SJSA1 (cell line): ENCODE results near the gene LIPT1. TPM values are rescaled to one million over a fixed set of nuclear protein-coding genes. Genes with fewer than 3 reads are reported as not detected.
"Not testable (repeated sequence)": the region's sequence is repeated elsewhere in the genome, so short reads cannot be mapped to it uniquely, and the experiment has no call there.

Experiments
- DNase-seq, 2 experiments: peaks; one replicate each; pipeline ENCODE4 v3.0.0-alpha.2; 2015 to 2020; ENCODE audit warnings: low spot score in 2 of 2, low read depth in 1 of 2
- H3K27ac ChIP-seq: fragments of 250-450 bp; sonication (Bioruptor Pico); 2 replicates; pipeline ENCODE4 v1.5.1; 2020; ENCODE audit warnings: mild to moderate bottlenecking, moderate library complexity
- H3K27me3 ChIP-seq: fragments of 250-450 bp; sonication (Bioruptor Pico); replicated peaks from 2 replicates; pipeline ENCODE4 v1.5.1; 2020; ENCODE audit warnings: mild to moderate bottlenecking, moderate library complexity
- H3K36me3 ChIP-seq: fragments of 250-450 bp; sonication (Bioruptor Pico); 2 replicates; pipeline ENCODE4 v1.5.1; 2020; ENCODE audit warnings: mild to moderate bottlenecking
- H3K4me1 ChIP-seq: fragments of 250-450 bp; sonication (Bioruptor Pico); replicated peaks from 2 replicates; pipeline ENCODE4 v1.6.1; 2021; ENCODE audit warnings: mild to moderate bottlenecking
- H3K4me3 ChIP-seq: fragments of 250-450 bp; sonication (Bioruptor Pico); 2 replicates; pipeline ENCODE4 v1.5.1; 2020; ENCODE audit warnings: mild to moderate bottlenecking
- H3K9me3 ChIP-seq: fragments of 250-450 bp; sonication (Bioruptor Pico); replicated peaks from 2 replicates; pipeline ENCODE4 v1.5.1; 2020; ENCODE audit warnings: mild to moderate bottlenecking
- total RNA-seq: library from RNA; depleted of rRNA; stranded (reverse); fragments of >200 nt; shearing (Covaris generic); gene quantifications from 2 replicates; pipeline ENCODE4 v1.2.3, GENCODE V29; 2014; rRNA removed

Gene LIPT1
- total RNA-seq, 1 experiment from 2014 or later = 2.9 TPM

DNA sequence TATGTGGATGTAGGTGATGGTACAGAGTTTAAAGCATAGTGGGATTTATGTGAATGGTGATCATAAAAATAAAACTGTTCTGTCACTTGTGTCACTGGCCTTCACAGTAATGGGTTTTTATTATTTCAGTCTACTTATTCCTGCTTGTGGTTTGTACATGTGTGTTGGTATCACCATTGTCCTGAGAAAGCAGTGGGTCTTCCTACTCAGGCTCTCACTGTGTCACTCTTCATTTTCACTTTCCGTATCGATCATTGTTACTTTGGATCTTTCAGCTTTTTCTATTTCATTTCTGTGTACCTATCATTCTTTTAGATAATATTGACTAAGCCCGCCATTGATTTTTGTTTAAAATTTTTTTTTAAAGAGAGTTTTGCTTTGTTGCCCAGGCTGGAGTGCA lies 33.6 kb downstream of the LIPT1 start:
- Histone ChIP-seq H3K4me3 (no peak overlapping the region), H3K27me3 (no peaks in the 10 kb centered on the region), H3K4me1 (no peaks in the 10 kb centered on the region), H3K9me3 (no peaks in the 10 kb centered on the region), H3K27ac (no peak overlapping the region), H3K36me3 (peaks cover 46% of the 10 kb centered on the region)
- no peak for DNase-seq

DNA sequence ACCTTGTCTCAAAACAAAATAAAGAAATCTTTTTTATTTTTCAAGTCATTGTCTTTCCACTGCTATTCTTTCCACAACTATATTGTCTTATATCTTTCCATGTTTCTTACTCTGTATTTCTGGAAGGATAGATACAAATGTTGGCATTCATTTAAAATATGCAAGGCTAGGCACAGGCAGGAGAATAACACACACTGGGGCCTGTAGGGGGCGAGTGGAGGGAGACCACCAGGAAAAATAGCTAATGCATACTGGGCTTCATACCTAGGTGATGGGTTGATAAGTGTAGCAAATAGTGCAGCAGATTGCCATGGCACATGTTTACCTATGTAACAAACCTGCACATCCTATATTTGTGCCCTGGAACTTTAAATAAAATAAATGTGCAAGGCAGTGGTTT lies 35.8 kb downstream of the LIPT1 start:
- no peak for DNase-seq
- no peaks in the 10 kb centered on the region for H3K27me3 ChIP-seq
- no peak overlapping the region for H3K27ac ChIP-seq
- no peaks in the 10 kb centered on the region for H3K9me3 ChIP-seq
- H3K4me3 ChIP-seq = no peak overlapping the region
- H3K4me1 ChIP-seq = no peaks in the 10 kb centered on the region
- peaks cover 60% of the 10 kb centered on the region for H3K36me3 ChIP-seq

DNA sequence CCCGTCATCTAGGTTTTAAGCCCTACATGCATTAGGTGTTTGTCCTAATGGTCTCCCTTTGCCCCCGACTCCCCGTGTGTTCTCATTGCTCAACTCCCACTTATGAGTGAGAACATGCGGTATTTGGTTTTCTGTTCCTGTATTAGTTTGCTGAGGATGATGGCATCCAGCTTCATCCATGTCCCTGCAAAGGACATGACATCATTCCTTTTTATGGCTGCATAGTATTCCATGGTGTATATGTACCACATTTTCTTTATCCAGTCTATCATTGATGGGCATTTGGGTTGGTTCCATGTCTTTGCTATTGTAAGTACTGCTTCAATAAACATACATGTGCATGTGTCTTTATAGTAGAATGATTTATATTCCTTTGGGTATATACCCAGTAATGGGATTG lies 37.6 kb downstream of the LIPT1 start:
- H3K4me1 ChIP-seq, H3K9me3 ChIP-seq, DNase-seq, H3K4me3 ChIP-seq, H3K27ac ChIP-seq, H3K27me3 ChIP-seq: not testable (repeated sequence)
- peaks cover 59% of the 10 kb centered on the region for H3K36me3 ChIP-seq

DNA sequence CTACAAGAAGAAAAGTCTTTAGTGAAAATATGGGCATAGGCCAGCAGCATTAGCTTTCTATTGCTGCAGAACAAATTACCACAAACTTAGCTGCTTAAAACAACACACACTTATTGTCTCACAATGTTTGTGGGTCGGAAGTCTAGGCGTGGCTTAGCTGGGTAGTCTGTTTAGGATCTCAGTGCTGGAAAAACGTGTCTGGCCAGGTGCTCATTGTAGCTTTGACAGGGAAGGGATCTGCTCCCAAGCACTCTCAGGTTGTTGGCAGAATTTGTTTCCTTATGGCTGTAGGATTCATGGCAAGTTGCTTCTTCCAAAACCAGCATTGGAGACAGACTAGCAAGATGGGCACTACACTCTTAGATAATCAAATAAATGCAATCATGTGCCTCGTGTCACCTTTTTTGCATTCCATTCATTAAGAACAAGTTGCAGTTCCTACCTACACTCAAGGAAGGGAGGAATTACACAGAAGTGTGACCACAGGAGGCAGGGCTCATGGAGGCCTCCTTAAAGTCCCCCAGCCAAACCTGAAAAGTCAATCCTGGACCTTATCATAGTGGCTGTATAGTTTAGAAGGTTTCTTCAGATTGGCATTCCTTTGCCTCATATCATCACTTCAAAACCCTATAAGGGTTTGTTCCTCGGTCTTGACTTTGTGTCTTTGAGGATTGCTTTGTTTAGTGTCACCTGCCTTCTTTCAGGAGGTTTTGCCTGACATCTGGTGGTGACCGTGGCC lies 43.5 kb downstream of the LIPT1 start:
- Histone ChIP-seq H3K4me3 (no peak overlapping the region), H3K27ac (no peak overlapping the region), H3K4me1 (no peaks in the 10 kb centered on the region), H3K9me3 (no peaks in the 10 kb centered on the region), H3K36me3 (peaks cover 45% of the 10 kb centered on the region), H3K27me3 (no peaks in the 10 kb centered on the region)
- DNase-seq = no peak

GRCh38 chr2:99200076-99200800 lies 45.5 kb downstream of the LIPT1 start:
- Histone ChIP-seq H3K27me3 (no peaks in the 10 kb centered on the region), H3K4me3 (no peak overlapping the region), H3K4me1 (no peaks in the 10 kb centered on the region), H3K27ac (no peak overlapping the region), H3K9me3 (no peaks in the 10 kb centered on the region), H3K36me3 (peaks cover 33% of the 10 kb centered on the region)
- DNase-seq = no peak

DNA sequence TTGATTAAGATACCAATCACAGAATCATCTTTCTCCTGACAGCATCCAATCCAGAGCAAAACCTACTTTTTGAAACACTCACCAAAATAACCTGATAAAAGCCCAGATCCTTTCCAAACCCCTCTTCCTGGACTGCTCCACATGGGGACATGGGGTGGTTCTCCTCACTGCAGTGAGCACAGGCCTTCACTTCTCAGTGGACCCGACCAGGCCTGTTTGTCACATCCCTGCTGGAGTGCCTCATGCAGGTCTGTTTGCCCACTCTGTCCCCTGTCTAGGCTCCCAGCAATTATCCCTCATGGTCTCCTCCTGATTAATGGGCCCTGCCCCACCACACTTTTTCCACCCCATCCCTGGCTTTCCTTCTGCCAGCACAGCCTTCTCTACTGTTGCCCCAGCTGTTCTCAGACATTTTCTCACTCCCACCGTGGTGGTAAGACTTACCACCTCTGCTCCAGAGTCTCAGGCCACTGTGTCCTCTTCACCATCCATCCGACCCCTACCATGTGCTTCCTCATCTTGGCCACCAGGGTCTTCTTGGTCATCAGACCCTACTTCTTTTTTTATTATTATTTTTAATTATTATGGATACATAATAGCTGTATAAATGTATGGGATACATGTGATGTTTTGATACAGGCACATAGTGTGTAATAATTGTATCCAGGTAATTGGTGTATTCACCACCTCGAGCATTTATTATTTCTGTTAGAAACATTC lies 47.4 kb downstream of the LIPT1 start:
- Histone ChIP-seq H3K36me3 (peaks cover 20% of the 10 kb centered on the region), H3K27me3 (no peaks in the 10 kb centered on the region), H3K4me1 (no peaks in the 10 kb centered on the region), H3K27ac (no peak overlapping the region), H3K9me3 (no peaks in the 10 kb centered on the region), H3K4me3 (no peak overlapping the region)
- DNase-seq = no peak

GRCh38 chr2:99205491-99205890 lies 50.7 kb downstream of the LIPT1 start:
- H3K9me3 ChIP-seq = no peaks in the 10 kb centered on the region
- no peak overlapping the region for H3K27ac ChIP-seq
- H3K36me3 ChIP-seq = no peaks in the 10 kb centered on the region
- no peaks in the 10 kb centered on the region for H3K4me1 ChIP-seq
- no peak overlapping the region for H3K4me3 ChIP-seq
- H3K27me3 ChIP-seq = no peaks in the 10 kb centered on the region
- no peak for DNase-seq

Other genes starting within 250 kb of the LIPT1 start
- not detected in 2 replicates for gene CRACDL, start 218.7 kb upstream of the LIPT1 start, total RNA-seq
- not detected in 2 replicates for gene C2orf15, start 13.3 kb upstream of the LIPT1 start, total RNA-seq
- gene TSGA10, start within 50 bp of the LIPT1 start, total RNA-seq = 0.63 and 2.2 TPM in 2 replicates
- 17.4 and 34.9 TPM in 2 replicates for gene MITD1, start 26.1 kb downstream of the LIPT1 start, total RNA-seq
- gene MRPL30, start 26.2 kb downstream of the LIPT1 start, total RNA-seq = 26.1 and 53.4 TPM in 2 replicates
- not detected in 2 replicates for gene LYG2, start 100.7 kb downstream of the LIPT1 start, total RNA-seq
- gene LYG1, start 146.2 kb downstream of the LIPT1 start, total RNA-seq = 0.37 TPM in 1 of 2 replicates, not detected in the other
- 107 and 117 TPM in 2 replicates for gene TXNDC9, start 181.4 kb downstream of the LIPT1 start, total RNA-seq
- gene EIF5B, start 182.4 kb downstream of the LIPT1 start, total RNA-seq = 15.2 and 26.9 TPM in 2 replicates